ENCODE data around the gene MLXIP. TPM values are rescaled to one million over a fixed set of nuclear protein-coding genes. Genes with fewer than 3 reads are reported as not detected.

MLXIP gene
- total and polyA plus RNA-seq, 2 donors (not counting 3 experiments of a cell fraction or from before 2014, with no cell fraction given), result 22.0 to 72.5 TPM

DNA sequence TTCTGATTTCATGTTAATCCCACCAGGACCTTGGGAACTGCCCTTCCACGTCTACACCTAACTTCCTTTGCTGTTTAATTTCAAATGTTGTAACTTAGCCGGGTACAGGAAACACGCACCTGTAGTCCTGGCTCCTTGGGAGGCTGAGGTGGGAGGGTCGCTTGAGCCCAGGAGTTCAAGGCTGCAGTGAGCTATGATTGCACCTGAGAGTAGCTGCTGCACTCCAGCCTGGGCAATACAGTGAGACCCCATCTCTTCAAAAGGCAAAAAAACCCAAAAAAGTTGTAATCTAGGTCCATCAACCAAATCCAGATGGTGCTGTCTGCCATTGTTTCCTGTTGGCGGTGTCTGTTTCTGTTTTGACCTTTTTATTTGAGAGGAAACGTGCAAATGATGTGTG is 42.4 kb upstream of the MLXIP start:
- H4K20me1 ChIP-seq (replicated peaks; ENCODE audit: control insufficient read depth, extremely low read depth, insufficient read depth, low read length), result no peaks in the 10 kb centered on the region
- H2AFZ ChIP-seq (ENCODE audit: low read depth, low read length), result no peak overlapping the region
- no peak for DNase-seq (ENCODE audit: low read depth, low spot score)
- H3K27ac ChIP-seq (ENCODE audit: insufficient read depth, low read depth, low read length), result no peak overlapping the region
- no peaks in the 10 kb centered on the region for H3K36me3 ChIP-seq (ENCODE audit: control insufficient read depth in 2 of 2, extremely low read depth in 1 of 2, insufficient read depth in 2 of 2, low read length in 2 of 2)
- ChIA-PET CTCF (interaction anchor here (0.8 kb wide), 1 partner anchor 11 kb away, joined by 3 read pairs; no protein-coding TSS in a partner anchor), POLR2A (no interaction called here)
- H3K4me2 ChIP-seq (ENCODE audit: insufficient read depth, low read length), result no peak overlapping the region
- no peaks in the 10 kb centered on the region for H3K9me1 ChIP-seq (replicated peaks; ENCODE audit: control insufficient read depth, extremely low read depth, insufficient read depth, low read length)
- dilution Hi-C loops (cut with MboI; ENCODE audit: extremely low pct_ligation_motif_present, low sequenced_read_pairs), result no loop called here
- H3K4me1 ChIP-seq (ENCODE audit: control insufficient read depth, extremely low read depth, insufficient read depth, low read length), result no peaks in the 10 kb centered on the region
- TF ChIP-seq, protein P1, sequence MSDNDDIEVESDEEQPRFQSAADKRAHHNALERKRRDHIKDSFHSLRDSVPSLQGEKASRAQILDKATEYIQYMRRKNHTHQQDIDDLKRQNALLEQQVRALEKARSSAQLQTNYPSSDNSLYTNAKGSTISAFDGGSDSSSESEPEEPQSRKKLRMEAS (IDR thresholded peaks at IDR 0.05; ENCODE audit: insufficient read depth, insufficient read length), result no peak
- no peak for TF ChIP-seq EZH2 (IDR thresholded peaks at IDR 0.05; ENCODE audit: borderline replicate concordance, low read depth, low read length, severe bottlenecking)
- no peak for TF ChIP-seq POLR2A (IDR thresholded peaks at IDR 0.05; ENCODE audit: low read depth, low read length)
- no peak for TF ChIP-seq MYC (IDR thresholded peaks at IDR 0.05; ENCODE audit: low read depth, low read length)
- no peak for TF ChIP-seq GATA2 (IDR thresholded peaks at IDR 0.05; ENCODE audit: insufficient read depth, insufficient read length, low read depth, low read length)
- no peak for TF ChIP-seq FOS (IDR thresholded peaks at IDR 0.05; ENCODE audit: borderline replicate concordance, insufficient read depth, low read length)
- no peak for TF ChIP-seq POLR2AphosphoS5 (IDR thresholded peaks at IDR 0.05; ENCODE audit: insufficient read depth, low read depth, low read length)
- TF ChIP-seq, protein P2, sequence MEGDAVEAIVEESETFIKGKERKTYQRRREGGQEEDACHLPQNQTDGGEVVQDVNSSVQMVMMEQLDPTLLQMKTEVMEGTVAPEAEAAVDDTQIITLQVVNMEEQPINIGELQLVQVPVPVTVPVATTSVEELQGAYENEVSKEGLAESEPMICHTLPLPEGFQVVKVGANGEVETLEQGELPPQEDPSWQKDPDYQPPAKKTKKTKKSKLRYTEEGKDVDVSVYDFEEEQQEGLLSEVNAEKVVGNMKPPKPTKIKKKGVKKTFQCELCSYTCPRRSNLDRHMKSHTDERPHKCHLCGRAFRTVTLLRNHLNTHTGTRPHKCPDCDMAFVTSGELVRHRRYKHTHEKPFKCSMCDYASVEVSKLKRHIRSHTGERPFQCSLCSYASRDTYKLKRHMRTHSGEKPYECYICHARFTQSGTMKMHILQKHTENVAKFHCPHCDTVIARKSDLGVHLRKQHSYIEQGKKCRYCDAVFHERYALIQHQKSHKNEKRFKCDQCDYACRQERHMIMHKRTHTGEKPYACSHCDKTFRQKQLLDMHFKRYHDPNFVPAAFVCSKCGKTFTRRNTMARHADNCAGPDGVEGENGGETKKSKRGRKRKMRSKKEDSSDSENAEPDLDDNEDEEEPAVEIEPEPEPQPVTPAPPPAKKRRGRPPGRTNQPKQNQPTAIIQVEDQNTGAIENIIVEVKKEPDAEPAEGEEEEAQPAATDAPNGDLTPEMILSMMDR (IDR thresholded peaks at IDR 0.05; ENCODE audit: extremely low read depth in 1 of 2, insufficient read depth in 1 of 2, low read depth in 1 of 2, low read length in 2 of 2), result no peak
- no peak for TF ChIP-seq JUN (IDR thresholded peaks at IDR 0.05; ENCODE audit: borderline replicate concordance, insufficient read depth, insufficient read length, low read depth)
- no peaks in the 10 kb centered on the region for H3K9me3 ChIP-seq (replicated peaks; ENCODE audit: control insufficient read depth, insufficient read depth, low read length)
- H3K9ac ChIP-seq (replicated peaks; ENCODE audit: extremely low read depth, insufficient read depth, low read length), result no peak overlapping the region
- H3K79me2 ChIP-seq (ENCODE audit: control insufficient read depth, insufficient read depth, low read length), result no peaks in the 10 kb centered on the region
- no TSS peak for BruUV-seq (replicated peaks)
- no peak overlapping the region for H3K4me3 ChIP-seq (replicated peaks in 1 of 3; ENCODE audit: insufficient read depth in 1 of 3, low read depth in 1 of 3, low read length in 3 of 3)
- H3K27me3 ChIP-seq (ENCODE audit: control insufficient read depth in 2 of 2, insufficient read depth in 2 of 2, low read length in 2 of 2), result no peaks in the 10 kb centered on the region
- FAIRE-seq, result no peak
- intact Hi-C loops (cut with micrococcal nuclease), result no loop called here

Measured in endothelial cell of umbilical vein (primary cell).